ENCODE data around the gene BCL10. TPM values are rescaled to one million over a fixed set of nuclear protein-coding genes. Genes with fewer than 3 reads are reported as not detected.

Gene BCL10
- total and polyA plus RNA-seq, 2 of the 4 experiments (the other 2 are of a cell fraction) = 15.3 to 30.5 TPM

DNA sequence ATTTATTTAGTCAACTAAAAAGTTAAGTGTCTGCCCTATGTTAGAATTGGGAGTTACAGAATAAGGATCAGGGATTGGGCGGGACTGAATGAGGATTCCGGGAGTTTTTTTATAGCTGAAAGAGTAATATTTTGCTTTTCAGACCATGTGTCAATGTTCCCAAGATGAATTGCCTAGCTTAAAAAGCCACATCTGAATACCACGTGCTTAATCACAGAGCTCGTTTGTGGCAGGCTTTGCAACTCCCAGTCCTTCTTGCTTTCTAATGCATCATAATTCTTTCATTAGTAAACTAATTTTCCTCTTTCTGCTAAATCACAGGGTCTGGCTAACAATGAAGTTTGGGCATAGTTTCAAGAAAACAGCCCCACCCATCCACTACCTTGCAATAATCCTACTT is 4.2 kb upstream of the BCL10 start:
- Histone ChIP-seq H3K4me2 (ENCODE audit: low read depth, low read length) (no peak overlapping the region), H3K14ac (replicated peaks; ENCODE audit: low read depth, low read length) (no peak overlapping the region), H4K20me1 (ENCODE audit: insufficient read depth, low read length) (peaks cover 3% of the 10 kb centered on the region; the same call in 1 of the 2 replicates), H3K4ac (ENCODE audit: low read depth, low read length) (no peak overlapping the region), H3K27me3 (ENCODE audit: control insufficient read depth, insufficient read depth, low read length) (no peaks in the 10 kb centered on the region), H3K56ac (ENCODE audit: extremely low read depth, insufficient read depth, low read length) (no peak overlapping the region), H3K4me3 (ENCODE audit: insufficient read depth, low read depth, low read length) (no peak overlapping the region), H3K9me3 (ENCODE audit: control insufficient read depth, insufficient read depth, low read length) (no peaks in the 10 kb centered on the region), H3K9ac (ENCODE audit: low read depth, low read length) (no peak overlapping the region), H3K36me3 (ENCODE audit: control insufficient read depth, insufficient read depth, low read length) (no peaks in the 10 kb centered on the region), H2BK20ac (ENCODE audit: low read depth, low read length) (peak overlapping the region; percentile 12; the same call in 1 of the 2 replicates), H2BK15ac (ENCODE audit: low read depth, low read length) (no peak overlapping the region; the same call in 1 of the 3 replicates), H3K9me1 (ENCODE audit: insufficient read depth, low read length) (peaks cover 8% of the 10 kb centered on the region), H3K79me1 (ENCODE audit: low read depth in 1 of 2, low read length in 2 of 2) (peaks cover 0 to 20% of the 10 kb centered on the region in 2 experiments; a peak in 2 of 4 replicates), H3K27ac (ENCODE audit: insufficient read depth, low read length) (no peak overlapping the region), H2AK9ac (replicated peaks; ENCODE audit: low read depth, low read length, poor library complexity) (no peak overlapping the region), H4K5ac (ENCODE audit: low read depth, low read length) (no peak overlapping the region), H2BK120ac (ENCODE audit: low read depth, low read length) (no peak overlapping the region), H2AK5ac (ENCODE audit: low read depth, low read length) (peak overlapping the region; percentile 43; the same call in 1 of the 2 replicates), H3K4me1 (ENCODE audit: control insufficient read depth, insufficient read depth, low read length) (peaks cover 6% of the 10 kb centered on the region), H4K91ac (ENCODE audit: insufficient read depth, low read depth, low read length) (no peak overlapping the region), H2AFZ (replicated peaks; ENCODE audit: low read length, poor library complexity) (no peak overlapping the region), H4K8ac (ENCODE audit: low read depth in 2 of 2, low read length in 2 of 2) (no peak overlapping the region), H2BK5ac (ENCODE audit: low read depth, low read length, poor library complexity, severe bottlenecking) (no peak overlapping the region), H3K18ac (ENCODE audit: low read depth, low read length) (no peak overlapping the region), H3K23ac (ENCODE audit: low read depth, low read length) (no peak overlapping the region)
- 88% methylated on average over 3 of the region's 4 CpGs; no CpG with 5 or more reads in 1 of the 2 experiments for WGBS, 2 experiments (ENCODE audit: extremely low coverage in 2 of 2, insufficient read length in 1 of 2)
- intact Hi-C loops (cut with micrococcal nuclease) = no loop called here
- DNase-seq (no peak), ATAC-seq (ENCODE audit: low read depth) (no peak)
- POLR2A ChIA-PET (ENCODE audit: unreplicated experiment) = no interaction called here
- in situ Hi-C loops (cut with MboI; ENCODE audit: low sequenced_read_pairs) = no loop called here
- TF ChIP-seq FOS (IDR thresholded peaks at IDR 0.05; ENCODE audit: low read depth, low read length) (no peak), MAZ (IDR thresholded peaks at IDR 0.05; ENCODE audit: borderline replicate concordance, low read depth, low read length) (no peak), NFE2L2 (IDR thresholded peaks at IDR 0.05; ENCODE audit: low read depth, low read length) (no peak), CEBPB (IDR thresholded peaks at IDR 0.05; ENCODE audit: low read depth, low read length) (no peak), MAFK (IDR thresholded peaks at IDR 0.05; ENCODE audit: low read depth, low read length) (no peak), ELK1 (IDR thresholded peaks at IDR 0.05; ENCODE audit: borderline replicate concordance, low read depth, low read length) (no peak), RFX5 (IDR thresholded peaks at IDR 0.05; ENCODE audit: low read depth, low read length) (no peak), RCOR1 (IDR thresholded peaks at IDR 0.05; ENCODE audit: insufficient replicate concordance, low read length) (no peak), BHLHE40 (IDR thresholded peaks at IDR 0.05; ENCODE audit: low read depth, low read length) (no peak), RAD21 (IDR thresholded peaks at IDR 0.05; ENCODE audit: low read length) (no peak), MXI1 (IDR thresholded peaks at IDR 0.05; ENCODE audit: borderline replicate concordance, low read depth, low read length) (no peak), SMC3 (IDR thresholded peaks at IDR 0.05; ENCODE audit: low read depth, low read length) (no peak), POLR2A (IDR thresholded peaks at IDR 0.05; ENCODE audit: low read depth, low read length) (no peak)
- TF ChIP-seq, protein P1, sequence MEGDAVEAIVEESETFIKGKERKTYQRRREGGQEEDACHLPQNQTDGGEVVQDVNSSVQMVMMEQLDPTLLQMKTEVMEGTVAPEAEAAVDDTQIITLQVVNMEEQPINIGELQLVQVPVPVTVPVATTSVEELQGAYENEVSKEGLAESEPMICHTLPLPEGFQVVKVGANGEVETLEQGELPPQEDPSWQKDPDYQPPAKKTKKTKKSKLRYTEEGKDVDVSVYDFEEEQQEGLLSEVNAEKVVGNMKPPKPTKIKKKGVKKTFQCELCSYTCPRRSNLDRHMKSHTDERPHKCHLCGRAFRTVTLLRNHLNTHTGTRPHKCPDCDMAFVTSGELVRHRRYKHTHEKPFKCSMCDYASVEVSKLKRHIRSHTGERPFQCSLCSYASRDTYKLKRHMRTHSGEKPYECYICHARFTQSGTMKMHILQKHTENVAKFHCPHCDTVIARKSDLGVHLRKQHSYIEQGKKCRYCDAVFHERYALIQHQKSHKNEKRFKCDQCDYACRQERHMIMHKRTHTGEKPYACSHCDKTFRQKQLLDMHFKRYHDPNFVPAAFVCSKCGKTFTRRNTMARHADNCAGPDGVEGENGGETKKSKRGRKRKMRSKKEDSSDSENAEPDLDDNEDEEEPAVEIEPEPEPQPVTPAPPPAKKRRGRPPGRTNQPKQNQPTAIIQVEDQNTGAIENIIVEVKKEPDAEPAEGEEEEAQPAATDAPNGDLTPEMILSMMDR (conservative IDR thresholded peaks at IDR 0.05; ENCODE audit: low read depth, low read length) = no peak
- dilution Hi-C loops (cut with HindIII; ENCODE audit: low sequenced_read_pairs, unreplicated experiment) = no loop called here
- BruUV-seq (replicated peaks) = no TSS peak
- CTCF ChIA-PET = no interaction called here

Measured in IMR-90 (cell line).